HepG2 (cell line): ENCODE measurements around the gene SCNM1. TPM values are rescaled to one million over a fixed set of nuclear protein-coding genes. Genes with fewer than 3 reads are reported as not detected.
A peak's percentile ranks its signal among the peaks of the same experiment; 100 is the strongest.

Experiments
- ATF7 ChIP-seq, 2 experiments: fragments of 450-650 bp in 1 of 2; sonication (generic) in 1 of 2; formaldehyde crosslinking in 1 of 2; IDR thresholded peaks; 2 replicates each; pipeline versions ENCODE4 v1.4.0 to v1.6.1; 2016 to 2020; ENCODE audit warnings: antibody characterized with exemption in 1 of 2, mild to moderate bottlenecking in 1 of 2, missing genetic modification reagents in 1 of 2
- CREB1 ChIP-seq, 2 experiments: fragments of 450-650 bp in 1 of 2; IDR thresholded peaks; 2 replicates each; pipeline ENCODE4 v1.6.1; 2016 to 2017; ENCODE audit warnings: control low read depth in 1 of 2, mild to moderate bottlenecking in 1 of 2, missing compliant biosample characterization in 1 of 2, missing genetic modification characterization in 1 of 2
- HMGA1 ChIP-seq: sonication (generic); formaldehyde crosslinking; conservative IDR thresholded peaks from 2 replicates; pipeline ENCODE4 v1.4.0; 2020; ENCODE audit warnings: missing genetic modification reagents
- HOXD1 ChIP-seq: sonication (generic); formaldehyde crosslinking; IDR thresholded peaks from 2 replicates; pipeline ENCODE4 v1.5.0; 2020; ENCODE audit warnings: missing genetic modification reagents
- IKZF4 ChIP-seq: sonication (generic); formaldehyde crosslinking; IDR thresholded peaks from 2 replicates; pipeline ENCODE4 v1.5.1; 2020; ENCODE audit warnings: borderline replicate concordance, mild to moderate bottlenecking, low read depth, missing genetic modification reagents; ENCODE audit errors: not compliant biosample characterization
- KDM2A ChIP-seq: sonication (generic); formaldehyde crosslinking; IDR thresholded peaks from 2 replicates; pipeline ENCODE4 v1.4.0; 2020; ENCODE audit warnings: low read depth, missing genetic modification reagents, borderline replicate concordance
- KLF11 ChIP-seq: IDR thresholded peaks from 2 replicates; pipeline ENCODE4 v1.6.1; 2016; ENCODE audit warnings: missing compliant biosample characterization
- KLF6 ChIP-seq: IDR thresholded peaks from 2 replicates; pipeline ENCODE4 v1.8.0; 2016; ENCODE audit warnings: missing biosample characterization, missing genetic modification reagents
- NFIB ChIP-seq: sonication (generic); formaldehyde crosslinking; IDR thresholded peaks from 2 replicates; pipeline ENCODE4 v1.9.0; 2021; ENCODE audit warnings: missing genetic modification reagents, mild to moderate bottlenecking, borderline replicate concordance
- NR2F1 ChIP-seq, 2 experiments: fragments of 450-650 bp in 1 of 2; formaldehyde crosslinking in 1 of 2; IDR thresholded peaks; 2 replicates each; pipeline versions ENCODE4 v1.5.0 to v1.6.1; 2016 to 2020; ENCODE audit warnings: mild to moderate bottlenecking in 1 of 2, missing compliant biosample characterization in 1 of 2, missing genetic modification reagents in 1 of 2, moderate library complexity in 1 of 2
- NR2F6 ChIP-seq, 2 experiments: IDR thresholded peaks; 2 replicates each; pipeline ENCODE4 v1.6.1; 2016; ENCODE audit warnings: antibody characterized with exemption in 1 of 2, mild to moderate bottlenecking in 1 of 2
- PAF1 ChIP-seq: IDR thresholded peaks from 2 replicates; pipeline ENCODE4 v1.6.1; 2016; ENCODE audit warnings: missing genetic modification reagents, missing compliant biosample characterization
- PHF8 ChIP-seq: sonication (generic); formaldehyde crosslinking; IDR thresholded peaks from 2 replicates; pipeline ENCODE4 v1.5.0; 2020; ENCODE audit warnings: missing genetic modification reagents
- SAP130 ChIP-seq: IDR thresholded peaks from 2 replicates; pipeline ENCODE4 v1.6.1; 2016; ENCODE audit warnings: low read depth
- TAF1 ChIP-seq: sonication (generic); formaldehyde crosslinking; IDR thresholded peaks from 2 replicates; pipeline ENCODE4 v1.4.0; 2020; ENCODE audit warnings: missing genetic modification reagents
- TBP ChIP-seq: sonication (generic); formaldehyde crosslinking; IDR thresholded peaks from 2 replicates; pipeline ENCODE4 v1.5.0; 2020; ENCODE audit warnings: missing genetic modification reagents
- WIZ ChIP-seq: sonication (generic); formaldehyde crosslinking; IDR thresholded peaks from 2 replicates; pipeline ENCODE4 v1.5.1; 2020; ENCODE audit warnings: mild to moderate bottlenecking, missing genetic modification reagents
- ZFP62 ChIP-seq: sonication (generic); formaldehyde crosslinking; IDR thresholded peaks from 2 replicates; pipeline ENCODE4 v1.4.0; 2020; ENCODE audit warnings: missing genetic modification reagents
- ZNF138 ChIP-seq: sonication (generic); formaldehyde crosslinking; IDR thresholded peaks from 2 replicates; pipeline ENCODE4 v1.5.0; 2020; ENCODE audit warnings: mild to moderate bottlenecking, low read depth, missing genetic modification reagents
- ZNF292 ChIP-seq: sonication (generic); formaldehyde crosslinking; IDR thresholded peaks from 2 replicates; pipeline ENCODE4 v1.8.1; 2022; ENCODE audit warnings: mild to moderate bottlenecking, low read depth, missing genetic modification reagents, borderline replicate concordance
- ZNF468 ChIP-seq: sonication (generic); formaldehyde crosslinking; IDR thresholded peaks from 2 replicates; pipeline ENCODE4 v1.8.0; 2022; ENCODE audit warnings: mild to moderate bottlenecking, moderate library complexity, missing genetic modification reagents
- polyA plus RNA-seq, 8 experiments: library from polyadenylated mRNA; depleted of rRNA in 3 of 8; stranded (reverse) in 7 of 8; unstranded in 1 of 8; fragments of >200 nt; fragmentation: Illumina TruSeq in 4 of 8; extraction: Trizol in 4 of 8; gene quantifications; 2 replicates each; pipeline versions ENCODE4 v1.2.1 to v1.2.3, GENCODE V29; 2011 to 2016; ENCODE audit warnings: low read depth in 4 of 8, missing spikeins in 1 of 8, mixed read lengths in 1 of 8; ENCODE audit not compliant: insufficient read depth in 1 of 8
- total RNA-seq, 5 experiments: library from RNA; depleted of rRNA; stranded (reverse); fragments of >200 nt; fragmentation: Illumina TruSeq; extraction: Trizol; gene quantifications; 2 replicates each; pipeline ENCODE4 v1.2.3, GENCODE V29; 2016; ENCODE audit warnings: low read depth in 1 of 5
- TF ChIP-seq, protein P1 (sequence below): sonication (generic); formaldehyde crosslinking; IDR thresholded peaks from 2 replicates; pipeline ENCODE4 v1.5.0; 2020; ENCODE audit warnings: mild to moderate bottlenecking, missing genetic modification reagents
- TF ChIP-seq, protein P2 (sequence below): sonication (generic); formaldehyde crosslinking; IDR thresholded peaks from 2 replicates; pipeline ENCODE4 v1.8.0; 2022; ENCODE audit warnings: low read depth, missing genetic modification reagents
- TF ChIP-seq, protein P3 (sequence below): sonication (generic); formaldehyde crosslinking; IDR thresholded peaks from 2 replicates; pipeline ENCODE4 v1.9.0; 2021; ENCODE audit warnings: missing genetic modification reagents, mild to moderate bottlenecking, borderline replicate concordance

The SCNM1 gene
- total and polyA plus RNA-seq, 2 of the 13 experiments (the other 11 are each of a cell fraction or from before 2014, with no cell fraction given) = 16.3 to 31.5 TPM

DNA sequence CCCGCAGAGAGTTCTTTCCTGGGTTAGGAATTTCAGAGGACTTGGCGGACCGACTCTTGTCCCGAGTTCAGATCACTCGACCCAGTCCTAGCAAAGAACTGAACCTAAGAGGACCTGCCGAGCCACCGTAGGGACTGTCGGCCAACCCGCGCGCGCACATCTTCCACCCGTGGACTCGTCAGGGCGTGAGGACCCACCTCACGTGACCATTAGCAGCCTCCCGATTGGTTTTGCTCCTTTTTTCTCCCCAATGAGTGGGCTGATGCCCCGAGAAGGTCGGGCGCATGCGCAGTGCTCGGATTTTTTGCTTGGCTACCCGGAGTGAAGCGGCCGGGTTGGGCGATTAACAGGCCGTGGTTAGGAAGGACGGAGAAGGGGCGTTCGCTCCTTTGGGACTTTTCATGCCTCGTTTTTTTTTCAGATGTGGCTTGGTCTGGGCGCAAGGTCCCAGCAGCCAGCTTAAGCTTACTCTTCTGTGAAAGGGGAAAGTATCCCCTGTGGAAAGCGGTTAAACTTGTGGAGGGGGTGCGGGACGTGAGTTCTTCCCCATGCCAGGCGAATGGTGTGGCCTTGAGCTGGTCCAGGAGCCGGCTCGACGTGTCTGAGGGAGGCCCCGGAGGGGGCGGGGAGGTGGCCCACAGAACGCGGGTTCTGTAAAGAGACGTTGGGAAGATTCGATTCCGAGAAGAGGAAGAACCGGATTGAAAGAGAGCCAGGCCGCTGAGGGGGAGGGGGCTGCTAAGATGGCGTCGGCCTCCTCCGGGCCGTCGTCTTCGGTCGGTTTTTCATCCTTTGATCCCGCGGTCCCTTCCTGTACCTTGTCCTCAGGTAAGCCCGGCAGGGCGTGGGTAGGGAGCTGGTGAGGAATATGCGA lies 32.5 kb downstream of the SCNM1 start, which contains the start of gene PIP5K1A (continued):
- TF ChIP-seq TAF1 (peak; percentile 80), KLF11 (CRISPR knock-in tag) (peak; percentile 54; the same call in 1 of the 2 replicates), KLF6 (CRISPR knock-in tag) (no peak; the same call in 1 of the 2 replicates), ZNF138 (CRISPR knock-in tag) (no peak), ZNF468 (CRISPR knock-in tag) (no peak), PHF8 (peak; percentile 79), WIZ (CRISPR knock-in tag) (no peak), ZFP62 (CRISPR knock-in tag) (no peak), TBP (CRISPR knock-in tag) (no peak), HMGA1 (CRISPR knock-in tag) (no peak), ZNF292 (no peak), NR2F1 (CRISPR knock-in tag; IDR thresholded peaks at IDR 0.05) (peak in 1 of 2 experiments; percentile 3; a peak in 1 of 4 replicates), KDM2A (CRISPR knock-in tag) (peak; percentile 22; the same call in 1 of the 2 replicates), HOXD1 (CRISPR knock-in tag) (no peak), ATF7 (IDR thresholded peaks at IDR 0.05) (no peak), ATF7 (CRISPR knock-in tag; IDR thresholded peaks at IDR 0.05) (0 out of 2 replicates have a peak, but pooled peaks have one; percentile 25), SAP130 (CRISPR knock-in tag) (peak; percentile 43; the same call in 1 of the 2 replicates), IKZF4 (CRISPR knock-in tag) (peak; percentile 24), CREB1 (IDR thresholded peaks at IDR 0.05) (no peak), CREB1 (CRISPR knock-in tag; IDR thresholded peaks at IDR 0.05) (no peak; the same call in 1 of the 2 replicates), NFIB (no peak), NR2F6 (IDR thresholded peaks at IDR 0.05) (no peak), NR2F6 (CRISPR knock-in tag; IDR thresholded peaks at IDR 0.05) (no peak), PAF1 (no peak)
- TF ChIP-seq, protein P1, sequence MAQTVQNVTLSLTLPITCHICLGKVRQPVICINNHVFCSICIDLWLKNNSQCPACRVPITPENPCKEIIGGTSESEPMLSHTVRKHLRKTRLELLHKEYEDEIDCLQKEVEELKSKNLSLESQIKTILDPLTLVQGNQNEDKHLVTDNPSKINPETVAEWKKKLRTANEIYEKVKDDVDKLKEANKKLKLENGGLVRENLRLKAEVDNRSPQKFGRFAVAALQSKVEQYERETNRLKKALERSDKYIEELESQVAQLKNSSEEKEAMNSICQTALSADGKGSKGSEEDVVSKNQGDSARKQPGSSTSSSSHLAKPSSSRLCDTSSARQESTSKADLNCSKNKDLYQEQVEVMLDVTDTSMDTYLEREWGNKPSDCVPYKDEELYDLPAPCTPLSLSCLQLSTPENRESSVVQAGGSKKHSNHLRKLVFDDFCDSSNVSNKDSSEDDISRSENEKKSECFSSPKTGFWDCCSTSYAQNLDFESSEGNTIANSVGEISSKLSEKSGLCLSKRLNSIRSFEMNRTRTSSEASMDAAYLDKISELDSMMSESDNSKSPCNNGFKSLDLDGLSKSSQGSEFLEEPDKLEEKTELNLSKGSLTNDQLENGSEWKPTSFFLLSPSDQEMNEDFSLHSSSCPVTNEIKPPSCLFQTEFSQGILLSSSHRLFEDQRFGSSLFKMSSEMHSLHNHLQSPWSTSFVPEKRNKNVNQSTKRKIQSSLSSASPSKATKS (CRISPR knock-in tag) = peak; percentile 49; the same call in 1 of the 2 replicates
- TF ChIP-seq, protein P2, sequence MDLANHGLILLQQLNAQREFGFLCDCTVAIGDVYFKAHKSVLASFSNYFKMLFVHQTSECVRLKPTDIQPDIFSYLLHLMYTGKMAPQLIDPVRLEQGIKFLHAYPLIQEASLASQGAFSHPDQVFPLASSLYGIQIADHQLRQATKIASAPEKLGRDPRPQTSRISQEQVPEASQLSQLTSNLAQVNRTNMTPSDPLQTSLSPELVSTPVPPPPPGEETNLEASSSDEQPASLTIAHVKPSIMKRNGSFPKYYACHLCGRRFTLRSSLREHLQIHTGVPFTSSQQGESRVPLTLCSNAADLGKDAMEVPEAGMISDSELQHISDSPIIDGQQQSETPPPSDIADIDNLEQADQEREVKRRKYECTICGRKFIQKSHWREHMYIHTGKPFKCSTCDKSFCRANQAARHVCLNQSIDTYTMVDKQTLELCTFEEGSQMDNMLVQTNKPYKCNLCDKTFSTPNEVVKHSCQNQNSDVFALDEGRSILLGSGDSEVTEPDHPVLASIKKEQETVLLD = no peak
- TF ChIP-seq, protein P3, sequence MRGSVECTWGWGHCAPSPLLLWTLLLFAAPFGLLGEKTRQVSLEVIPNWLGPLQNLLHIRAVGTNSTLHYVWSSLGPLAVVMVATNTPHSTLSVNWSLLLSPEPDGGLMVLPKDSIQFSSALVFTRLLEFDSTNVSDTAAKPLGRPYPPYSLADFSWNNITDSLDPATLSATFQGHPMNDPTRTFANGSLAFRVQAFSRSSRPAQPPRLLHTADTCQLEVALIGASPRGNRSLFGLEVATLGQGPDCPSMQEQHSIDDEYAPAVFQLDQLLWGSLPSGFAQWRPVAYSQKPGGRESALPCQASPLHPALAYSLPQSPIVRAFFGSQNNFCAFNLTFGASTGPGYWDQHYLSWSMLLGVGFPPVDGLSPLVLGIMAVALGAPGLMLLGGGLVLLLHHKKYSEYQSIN (CRISPR knock-in tag) = no peak
